OCI-LY3 (cell line): ENCODE results near the gene ZBTB24.

Experiments used
- H2AFZ ChIP-seq: fragments of 200-600, 300-600 bp; shearing (Covaris generic); 2 replicates; pipeline ENCODE4 v1.6.0; 2014; ENCODE audit warnings: antibody characterized with exemption, low read depth, low read length
- H3K27ac ChIP-seq: fragments of 200-600, 300-600 bp; sonication (generic); 2 replicates; pipeline ENCODE4 v1.5.1; 2014; ENCODE audit warnings: mild to moderate bottlenecking, low read length, moderate library complexity, mixed read lengths
- H3K27me3 ChIP-seq: fragments of 200-600, 300-600 bp; sonication (generic); 2 replicates; pipeline ENCODE4 v1.6.1; 2014; ENCODE audit warnings: low read depth, low read length, mixed read lengths
- H3K36me3 ChIP-seq: fragments of 200-600, 300-600 bp; sonication (generic); replicated peaks from 2 replicates; pipeline ENCODE3; 2014; ENCODE audit warnings: low read depth, low read length, mixed read lengths
- H3K4me1 ChIP-seq: fragments of 300-600, 200-600 bp; sonication (generic); 2 replicates; pipeline ENCODE4 v1.6.1; 2014; ENCODE audit warnings: low read length, mixed read lengths
- H3K4me2 ChIP-seq: fragments of 200-600, 300-600 bp; sonication (generic); 2 replicates; pipeline ENCODE4 v1.6.1; 2014; ENCODE audit warnings: low read length, mixed read lengths
- H3K4me3 ChIP-seq: fragments of 300-600, 200-600 bp; sonication (generic); 2 replicates; pipeline ENCODE4 v1.5.1; 2014; ENCODE audit warnings: antibody characterized with exemption, mild to moderate bottlenecking, low read length, moderate library complexity
- H3K79me2 ChIP-seq: fragments of 300-600, 200-600 bp; shearing (Covaris generic); 2 replicates; pipeline ENCODE4 v1.6.1; 2014; ENCODE audit warnings: mild to moderate bottlenecking, low read length, mixed read lengths
- H3K9ac ChIP-seq: fragments of 300-600, 200-600 bp; shearing (Covaris generic); 2 replicates; pipeline ENCODE4 v1.6.0; 2014; ENCODE audit warnings: mild to moderate bottlenecking, low read length, moderate library complexity
- H3K9me3 ChIP-seq: fragments of 200-600, 300-600 bp; shearing (Covaris generic); 2 replicates; pipeline ENCODE4 v1.6.1; 2014; ENCODE audit warnings: low read length, mixed read lengths; ENCODE audit not compliant: insufficient read depth
- H4K20me1 ChIP-seq: fragments of 200-600, 300-600 bp; sonication (generic); 2 replicates; pipeline ENCODE4 v1.6.1; 2016; ENCODE audit warnings: low read length, mixed read lengths; ENCODE audit not compliant: insufficient read depth
- EZH2phosphoT487 ChIP-seq: fragments of 200-600 bp; shearing (Covaris generic); IDR thresholded peaks from 2 replicates; pipeline ENCODE4 v1.6.1; 2018; ENCODE audit warnings: antibody characterized with exemption, mixed run types, low read depth
- TF ChIP-seq, protein P1 (sequence below): fragments of 200-600, 300-600 bp; sonication (generic); IDR thresholded peaks from 2 replicates; pipeline ENCODE4 v1.5.1; 2014; ENCODE audit warnings: antibody characterized with exemption, low read length, low read depth

Gene ZBTB24

GRCh38 chr6:109424946-109425345, 58.1 kb downstream of the ZBTB24 start:
- H3K36me3 ChIP-seq: no peaks in the 10 kb centered on the region
- H3K9me3 ChIP-seq: no peaks in the 10 kb centered on the region
- H3K27me3 ChIP-seq: no peaks in the 10 kb centered on the region
- no peak overlapping the region for H3K9ac ChIP-seq
- no peaks in the 10 kb centered on the region for H3K4me1 ChIP-seq
- TF ChIP-seq EZH2phosphoT487: no peak
- TF ChIP-seq, protein P1, sequence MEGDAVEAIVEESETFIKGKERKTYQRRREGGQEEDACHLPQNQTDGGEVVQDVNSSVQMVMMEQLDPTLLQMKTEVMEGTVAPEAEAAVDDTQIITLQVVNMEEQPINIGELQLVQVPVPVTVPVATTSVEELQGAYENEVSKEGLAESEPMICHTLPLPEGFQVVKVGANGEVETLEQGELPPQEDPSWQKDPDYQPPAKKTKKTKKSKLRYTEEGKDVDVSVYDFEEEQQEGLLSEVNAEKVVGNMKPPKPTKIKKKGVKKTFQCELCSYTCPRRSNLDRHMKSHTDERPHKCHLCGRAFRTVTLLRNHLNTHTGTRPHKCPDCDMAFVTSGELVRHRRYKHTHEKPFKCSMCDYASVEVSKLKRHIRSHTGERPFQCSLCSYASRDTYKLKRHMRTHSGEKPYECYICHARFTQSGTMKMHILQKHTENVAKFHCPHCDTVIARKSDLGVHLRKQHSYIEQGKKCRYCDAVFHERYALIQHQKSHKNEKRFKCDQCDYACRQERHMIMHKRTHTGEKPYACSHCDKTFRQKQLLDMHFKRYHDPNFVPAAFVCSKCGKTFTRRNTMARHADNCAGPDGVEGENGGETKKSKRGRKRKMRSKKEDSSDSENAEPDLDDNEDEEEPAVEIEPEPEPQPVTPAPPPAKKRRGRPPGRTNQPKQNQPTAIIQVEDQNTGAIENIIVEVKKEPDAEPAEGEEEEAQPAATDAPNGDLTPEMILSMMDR: no peak
- no peak overlapping the region for H3K4me2 ChIP-seq
- no peak overlapping the region for H3K4me3 ChIP-seq
- no peak overlapping the region for H2AFZ ChIP-seq
- H4K20me1 ChIP-seq: no peaks in the 10 kb centered on the region
- no peak overlapping the region for H3K27ac ChIP-seq
- H3K79me2 ChIP-seq: no peaks in the 10 kb centered on the region

DNA sequence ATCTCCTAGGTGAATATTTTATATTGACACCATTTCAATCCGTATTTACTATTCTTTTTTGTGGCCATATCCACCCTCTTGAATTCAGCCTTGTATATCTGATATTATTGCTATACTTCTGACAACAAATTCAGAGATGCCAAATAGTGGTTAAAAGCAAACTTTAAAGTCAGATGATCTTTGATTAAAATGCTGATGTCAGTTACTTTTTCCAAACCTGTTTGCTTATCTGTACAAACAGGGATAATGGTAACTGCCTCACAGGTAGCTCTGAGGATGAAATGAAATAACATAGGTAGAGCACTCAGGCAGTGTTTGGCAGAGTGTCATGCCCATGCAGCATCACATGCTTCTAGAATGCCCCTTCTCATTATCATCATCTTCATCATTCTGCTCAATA, 61.8 kb downstream of the ZBTB24 start:
- Histone ChIP-seq H2AFZ (no peak overlapping the region), H3K4me2 (no peak overlapping the region), H3K4me1 (no peaks in the 10 kb centered on the region), H3K4me3 (no peak overlapping the region), H3K9ac (no peak overlapping the region), H3K36me3 (no peaks in the 10 kb centered on the region), H3K9me3 (no peaks in the 10 kb centered on the region), H3K27ac (no peak overlapping the region), H3K27me3 (no peaks in the 10 kb centered on the region; the same call in 1 of the 2 replicates), H3K79me2 (no peaks in the 10 kb centered on the region), H4K20me1 (no peaks in the 10 kb centered on the region)
- TF ChIP-seq EZH2phosphoT487: no peak
- TF ChIP-seq, protein P1: no peak

DNA sequence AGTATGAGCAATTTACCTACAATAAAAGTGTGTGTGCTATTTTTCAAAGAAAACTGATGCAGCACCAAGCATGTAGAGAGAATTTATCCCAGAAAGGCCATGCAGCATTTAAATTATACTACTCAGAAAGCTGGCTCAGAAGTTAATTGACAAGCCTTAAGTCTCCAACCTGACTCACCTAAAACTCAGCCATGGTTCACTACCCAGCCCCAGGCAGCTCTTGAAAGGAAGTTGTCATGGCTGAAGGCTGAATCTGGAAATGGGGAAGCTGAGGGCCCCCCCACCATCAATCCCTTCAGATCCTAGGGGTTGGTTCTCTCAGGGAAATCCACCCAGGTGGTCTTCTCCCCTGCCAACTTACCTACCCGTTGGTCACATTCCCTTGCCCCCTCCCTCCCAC, 62.3 kb downstream of the ZBTB24 start:
- no peaks in the 10 kb centered on the region for H4K20me1 ChIP-seq
- H3K79me2 ChIP-seq: no peaks in the 10 kb centered on the region
- H3K4me1 ChIP-seq: no peaks in the 10 kb centered on the region
- H3K36me3 ChIP-seq: no peaks in the 10 kb centered on the region
- no peaks in the 10 kb centered on the region; the same call in 1 of the 2 replicates for H3K27me3 ChIP-seq
- H2AFZ ChIP-seq: no peak overlapping the region
- H3K4me2 ChIP-seq: no peak overlapping the region
- H3K9ac ChIP-seq: no peak overlapping the region
- H3K4me3 ChIP-seq: no peak overlapping the region
- no peaks in the 10 kb centered on the region for H3K9me3 ChIP-seq
- TF ChIP-seq EZH2phosphoT487: no peak
- TF ChIP-seq, protein P1: no peak
- H3K27ac ChIP-seq: no peak overlapping the region

GRCh38 chr6:109417646-109418045, 65.4 kb downstream of the ZBTB24 start:
- Histone ChIP-seq H3K27me3 (no peaks in the 10 kb centered on the region; the same call in 1 of the 2 replicates), H3K4me1 (no peaks in the 10 kb centered on the region), H3K36me3 (no peaks in the 10 kb centered on the region), H3K9me3 (no peaks in the 10 kb centered on the region), H3K4me3 (no peak overlapping the region), H2AFZ (no peak overlapping the region), H3K27ac (no peak overlapping the region), H3K9ac (no peak overlapping the region), H3K4me2 (no peak overlapping the region), H3K79me2 (no peaks in the 10 kb centered on the region), H4K20me1 (no peaks in the 10 kb centered on the region)
- TF ChIP-seq EZH2phosphoT487: no peak
- TF ChIP-seq, protein P1: no peak
